ENCODE results near the gene CCDC177. TPM values are rescaled to one million over a fixed set of nuclear protein-coding genes. Genes with fewer than 3 reads are reported as not detected.

CCDC177 gene
- total RNA-seq, 4 donors from 2014 or later, result not detected

DNA sequence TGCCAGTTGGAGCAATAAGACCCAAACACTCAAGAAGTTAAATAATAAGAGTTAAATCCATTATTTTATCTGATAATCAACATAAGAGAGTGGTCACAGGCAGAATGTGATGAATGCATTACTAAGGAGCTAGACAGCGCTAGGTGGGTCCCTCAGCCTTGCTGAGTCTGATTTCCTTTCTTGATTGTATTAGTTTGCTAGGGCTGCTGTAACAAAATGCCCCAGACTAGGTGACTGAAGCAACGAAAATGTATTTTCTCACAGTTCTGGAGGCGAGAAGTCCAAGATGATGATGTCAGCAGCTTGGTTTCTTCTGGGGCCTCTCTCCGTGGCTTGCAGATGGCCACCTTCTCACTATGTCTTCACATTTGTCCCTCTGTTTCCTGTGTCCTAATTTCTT is 8.2 kb upstream of the CCDC177 start:
- TF ChIP-seq, protein P1, sequence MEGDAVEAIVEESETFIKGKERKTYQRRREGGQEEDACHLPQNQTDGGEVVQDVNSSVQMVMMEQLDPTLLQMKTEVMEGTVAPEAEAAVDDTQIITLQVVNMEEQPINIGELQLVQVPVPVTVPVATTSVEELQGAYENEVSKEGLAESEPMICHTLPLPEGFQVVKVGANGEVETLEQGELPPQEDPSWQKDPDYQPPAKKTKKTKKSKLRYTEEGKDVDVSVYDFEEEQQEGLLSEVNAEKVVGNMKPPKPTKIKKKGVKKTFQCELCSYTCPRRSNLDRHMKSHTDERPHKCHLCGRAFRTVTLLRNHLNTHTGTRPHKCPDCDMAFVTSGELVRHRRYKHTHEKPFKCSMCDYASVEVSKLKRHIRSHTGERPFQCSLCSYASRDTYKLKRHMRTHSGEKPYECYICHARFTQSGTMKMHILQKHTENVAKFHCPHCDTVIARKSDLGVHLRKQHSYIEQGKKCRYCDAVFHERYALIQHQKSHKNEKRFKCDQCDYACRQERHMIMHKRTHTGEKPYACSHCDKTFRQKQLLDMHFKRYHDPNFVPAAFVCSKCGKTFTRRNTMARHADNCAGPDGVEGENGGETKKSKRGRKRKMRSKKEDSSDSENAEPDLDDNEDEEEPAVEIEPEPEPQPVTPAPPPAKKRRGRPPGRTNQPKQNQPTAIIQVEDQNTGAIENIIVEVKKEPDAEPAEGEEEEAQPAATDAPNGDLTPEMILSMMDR (IDR thresholded peaks at IDR 0.05; ENCODE audit: low read depth), result no peak

DNA sequence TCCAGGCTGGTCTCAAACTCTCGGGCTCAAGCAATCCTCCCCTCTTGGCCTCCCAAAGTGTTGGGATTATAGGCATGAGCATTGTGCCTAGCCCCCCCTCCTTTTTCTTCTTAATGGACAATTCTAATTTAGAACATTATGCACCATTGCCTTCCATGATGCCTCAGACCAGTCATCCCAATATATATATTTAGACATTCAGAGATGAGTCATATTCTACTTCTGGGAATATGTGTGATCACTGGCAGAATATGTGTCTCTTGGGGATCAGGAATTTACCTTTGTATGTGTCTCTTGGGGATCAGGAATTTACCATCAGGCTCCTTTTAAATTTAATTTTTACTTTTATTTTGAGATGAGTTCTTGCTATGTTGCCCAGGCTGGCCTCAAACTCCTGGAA is 7.5 kb upstream of the CCDC177 start:
- TF ChIP-seq, protein P1 (IDR thresholded peaks at IDR 0.05; ENCODE audit: low read depth), result no peak

DNA sequence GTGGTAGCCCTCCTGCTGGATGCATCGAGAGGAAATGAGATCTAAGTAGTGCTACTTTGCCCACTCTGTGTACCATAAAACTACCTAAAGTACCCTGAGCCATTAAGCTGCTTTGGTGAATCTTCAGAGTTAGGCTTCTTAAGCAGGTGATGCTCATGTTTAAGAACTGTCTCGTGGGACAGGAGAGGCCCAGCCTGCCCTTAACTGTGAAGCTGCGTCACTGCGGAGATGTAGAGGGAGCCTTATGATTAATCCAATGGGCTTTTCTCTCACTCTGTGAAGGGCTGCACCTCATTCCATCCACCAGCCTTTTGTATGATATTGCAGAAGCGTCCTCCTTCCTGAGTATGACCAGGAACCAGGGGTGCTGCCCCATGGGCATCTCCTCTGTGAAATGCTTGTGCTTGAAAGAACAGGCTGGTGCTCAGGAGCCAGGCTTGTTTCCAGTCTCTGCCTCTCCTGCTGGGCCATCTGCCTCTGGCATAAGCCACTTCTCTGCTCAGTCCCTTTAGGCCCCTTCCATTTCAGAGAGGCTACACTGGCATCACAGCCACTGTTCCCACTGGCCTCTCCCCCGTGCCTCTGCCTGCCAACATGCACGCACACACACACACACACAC is 6.8 kb upstream of the CCDC177 start:
- TF ChIP-seq, protein P1 (IDR thresholded peaks at IDR 0.05; ENCODE audit: low read depth), result no peak

DNA sequence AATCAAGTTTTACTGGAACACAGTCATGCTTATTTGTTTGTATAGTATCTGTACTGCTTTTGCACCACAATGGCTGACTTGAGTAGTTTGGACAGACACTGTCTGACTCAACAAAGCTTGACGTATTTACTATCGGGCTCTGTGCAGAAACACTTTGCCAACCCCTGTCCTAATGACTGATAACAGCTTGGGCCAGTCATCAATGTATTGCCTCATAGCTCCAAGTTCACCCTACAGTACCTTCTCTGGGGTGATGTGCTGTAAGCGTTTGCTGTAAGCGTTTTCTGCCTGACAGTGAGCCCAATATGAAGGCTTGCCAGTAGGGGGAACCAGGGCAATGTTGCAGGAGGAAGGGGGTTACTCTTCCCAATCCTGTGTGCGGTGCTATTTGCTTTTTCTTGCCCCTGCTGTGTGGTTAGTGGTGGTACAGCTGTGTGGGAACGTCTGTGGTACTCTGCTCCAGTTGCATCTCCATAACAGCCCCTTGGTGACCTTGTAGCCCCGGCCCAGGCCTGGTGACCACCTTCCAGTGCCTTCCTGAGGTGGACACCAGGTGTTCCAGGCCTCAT is 5.4 kb upstream of the CCDC177 start:
- TF ChIP-seq, protein P1 (IDR thresholded peaks at IDR 0.05; ENCODE audit: low read depth), result no peak

DNA sequence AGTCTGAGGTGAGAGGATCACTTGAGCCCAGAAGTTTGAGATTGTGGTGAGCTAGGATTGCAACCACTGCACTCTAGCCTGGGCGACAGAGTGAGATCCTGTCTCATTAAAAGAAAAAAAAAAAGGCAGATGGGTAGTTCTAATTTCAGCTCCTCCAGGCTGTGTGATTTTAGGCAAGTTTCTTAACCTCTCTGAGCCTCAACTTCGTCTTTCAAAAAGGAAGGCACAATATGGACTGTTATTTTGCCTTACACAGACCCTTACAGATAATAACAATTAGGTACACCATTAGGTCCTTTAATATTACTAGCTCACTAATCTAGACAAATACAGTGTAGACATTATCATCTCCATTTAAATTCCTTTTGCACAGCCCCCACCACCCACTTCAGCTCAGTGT is 4.8 kb upstream of the CCDC177 start:
- TF ChIP-seq, protein P1 (IDR thresholded peaks at IDR 0.05; ENCODE audit: low read depth), result no peak

DNA sequence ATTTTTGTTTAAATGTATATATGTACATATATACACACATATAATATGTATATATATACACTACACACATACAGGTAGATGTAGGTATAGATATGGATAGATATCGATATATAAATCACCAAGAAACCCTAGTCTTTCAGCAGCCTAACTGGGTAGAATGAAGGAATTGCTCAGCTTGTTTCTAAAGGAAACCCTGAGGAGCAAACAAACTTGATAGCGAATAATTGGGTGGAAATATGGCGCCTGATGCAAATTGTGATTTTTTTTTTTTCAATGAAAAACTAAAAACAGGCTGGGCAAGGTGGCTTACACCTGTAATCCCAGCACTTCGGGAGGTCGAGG is 254 bp upstream of the CCDC177 start:
- TF ChIP-seq, protein P1 (IDR thresholded peaks at IDR 0.05; ENCODE audit: low read depth), result no peak

DNA sequence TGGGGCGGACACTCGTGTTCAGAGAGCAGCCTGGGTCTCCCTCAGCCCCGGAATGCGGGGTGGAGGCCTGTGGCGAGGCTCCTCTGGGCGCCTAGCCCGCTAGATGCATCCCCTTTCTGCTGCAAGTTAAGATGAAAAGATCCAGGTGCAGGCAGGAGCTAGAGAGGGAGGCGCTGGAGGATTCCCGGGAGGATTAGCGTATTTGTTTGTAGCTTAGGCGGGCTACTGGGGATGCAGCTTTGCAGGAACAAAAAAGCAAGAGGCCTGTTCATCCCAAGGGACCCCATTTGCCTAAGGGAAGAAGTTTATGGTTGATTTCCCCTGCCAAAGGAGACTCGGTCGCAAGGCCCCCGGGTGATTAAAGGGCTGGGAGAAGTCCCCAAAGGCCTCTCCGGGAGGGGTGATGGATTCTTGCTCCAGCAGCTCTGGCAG is 824 bp downstream of the CCDC177 start:
- TF ChIP-seq, protein P1 (IDR thresholded peaks at IDR 0.05; ENCODE audit: low read depth), result no peak

Measured in subcutaneous adipose tissue (tissue), 4 donors.